ENCODE data around the gene XIRP1. TPM values are rescaled to one million over a fixed set of nuclear protein-coding genes. Genes with fewer than 3 reads are reported as not detected.

The XIRP1 gene
- total and polyA plus RNA-seq, 2 donors (not counting 1 experiment from before 2014, with no cell fraction given) = not detected

DNA sequence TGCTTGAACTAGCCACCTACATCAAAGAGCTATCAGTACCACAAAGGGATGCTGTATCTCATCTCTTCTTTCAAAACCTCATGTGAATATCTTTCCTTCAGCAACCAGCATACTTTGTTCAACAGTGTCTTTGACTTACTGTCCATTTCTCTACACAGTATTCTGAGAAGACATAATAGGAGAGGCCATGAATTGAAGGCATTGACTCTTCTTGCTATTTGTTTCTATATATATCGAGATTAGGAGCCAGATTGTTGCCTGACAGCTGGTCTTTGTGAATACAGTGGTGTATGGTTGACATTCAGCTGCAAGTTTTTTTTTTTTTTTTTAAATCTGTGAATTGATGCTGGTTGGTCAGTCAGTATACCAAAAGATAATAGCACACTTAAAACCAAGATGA is 26.9 kb downstream of the XIRP1 start:
- no peak for DNase-seq
- Histone ChIP-seq H3K4me3 (ENCODE audit: control extremely low read depth in 1 of 5, extremely low read depth in 1 of 5, insufficient read depth in 1 of 5, low read depth in 2 of 5, low read length in 4 of 5) (no peak overlapping the region), H4K20me1 (ENCODE audit: control insufficient read depth, insufficient read depth, low read length, poor library complexity, severe bottlenecking) (no peaks in the 10 kb centered on the region), H3K4me2 (replicated peaks; ENCODE audit: low read depth, low read length, poor library complexity, severe bottlenecking) (no peak overlapping the region), H3K4me1 (ENCODE audit: control insufficient read depth in 2 of 2, insufficient read depth in 2 of 2, low read length in 2 of 2) (no peaks in the 10 kb centered on the region), H3K27ac (ENCODE audit: low read length in 2 of 2) (no peak overlapping the region), H3K9me3 (ENCODE audit: control extremely low read depth in 1 of 3, control insufficient read depth in 2 of 3, insufficient read depth in 1 of 3, low read length in 2 of 3) (peaks cover 0 to 3% (median 0%) of the 10 kb centered on the region in 3 donors), H3K36me3 (replicated peaks in 1 of 2; ENCODE audit: control extremely low read depth in 1 of 2, control insufficient read depth in 1 of 2, extremely low read depth in 1 of 2, insufficient read depth in 2 of 2, low read length in 1 of 2) (no peaks in the 10 kb centered on the region), H3K79me2 (ENCODE audit: control insufficient read depth, insufficient read depth, low read length) (no peaks in the 10 kb centered on the region), H3K27me3 (replicated peaks in 1 of 4; ENCODE audit: control extremely low read depth in 1 of 4, control insufficient read depth in 3 of 4, insufficient read depth in 4 of 4, low read length in 3 of 4) (no peaks in the 10 kb centered on the region), H3K9ac (ENCODE audit: low read length) (no peak overlapping the region), H2AFZ (ENCODE audit: insufficient read depth, low read depth, low read length, poor library complexity, severe bottlenecking) (no peak overlapping the region)
- no peak for TF ChIP-seq EZH2 (IDR thresholded peaks at IDR 0.05; ENCODE audit: borderline replicate concordance, insufficient read depth, low read depth, low read length, poor library complexity, severe bottlenecking)
- TF ChIP-seq, protein P1, sequence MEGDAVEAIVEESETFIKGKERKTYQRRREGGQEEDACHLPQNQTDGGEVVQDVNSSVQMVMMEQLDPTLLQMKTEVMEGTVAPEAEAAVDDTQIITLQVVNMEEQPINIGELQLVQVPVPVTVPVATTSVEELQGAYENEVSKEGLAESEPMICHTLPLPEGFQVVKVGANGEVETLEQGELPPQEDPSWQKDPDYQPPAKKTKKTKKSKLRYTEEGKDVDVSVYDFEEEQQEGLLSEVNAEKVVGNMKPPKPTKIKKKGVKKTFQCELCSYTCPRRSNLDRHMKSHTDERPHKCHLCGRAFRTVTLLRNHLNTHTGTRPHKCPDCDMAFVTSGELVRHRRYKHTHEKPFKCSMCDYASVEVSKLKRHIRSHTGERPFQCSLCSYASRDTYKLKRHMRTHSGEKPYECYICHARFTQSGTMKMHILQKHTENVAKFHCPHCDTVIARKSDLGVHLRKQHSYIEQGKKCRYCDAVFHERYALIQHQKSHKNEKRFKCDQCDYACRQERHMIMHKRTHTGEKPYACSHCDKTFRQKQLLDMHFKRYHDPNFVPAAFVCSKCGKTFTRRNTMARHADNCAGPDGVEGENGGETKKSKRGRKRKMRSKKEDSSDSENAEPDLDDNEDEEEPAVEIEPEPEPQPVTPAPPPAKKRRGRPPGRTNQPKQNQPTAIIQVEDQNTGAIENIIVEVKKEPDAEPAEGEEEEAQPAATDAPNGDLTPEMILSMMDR (IDR thresholded peaks at IDR 0.05) = no peak
- no peak for ATAC-seq (ENCODE audit: low read depth)
- Mint-ChIP-seq H3K9me3 (ENCODE audit: insufficient read depth) (no peaks in the 10 kb centered on the region), H3K4me3 (no peak overlapping the region), H3K27ac (no peak overlapping the region), H3K4me1 (no peaks in the 10 kb centered on the region), H3K27me3 (no peaks in the 10 kb centered on the region)
- intact Hi-C loops (cut with micrococcal nuclease) = loop anchor here (5.0 kb wide), 1 partner anchor 63 kb away; no protein-coding TSS in a partner anchor
- WGBS (ENCODE audit: insufficient coverage) = no CpG with 5 or more reads among the region's 1 CpG
- POLR2A ChIA-PET = no interaction called here
- CTCF ChIA-PET = interaction anchor here (0.8 to 4.9 kb wide), 3 partner anchors 11 to 67 kb away, joined by 3 to 12 read pairs (median 3); no protein-coding TSS in a partner anchor

DNA sequence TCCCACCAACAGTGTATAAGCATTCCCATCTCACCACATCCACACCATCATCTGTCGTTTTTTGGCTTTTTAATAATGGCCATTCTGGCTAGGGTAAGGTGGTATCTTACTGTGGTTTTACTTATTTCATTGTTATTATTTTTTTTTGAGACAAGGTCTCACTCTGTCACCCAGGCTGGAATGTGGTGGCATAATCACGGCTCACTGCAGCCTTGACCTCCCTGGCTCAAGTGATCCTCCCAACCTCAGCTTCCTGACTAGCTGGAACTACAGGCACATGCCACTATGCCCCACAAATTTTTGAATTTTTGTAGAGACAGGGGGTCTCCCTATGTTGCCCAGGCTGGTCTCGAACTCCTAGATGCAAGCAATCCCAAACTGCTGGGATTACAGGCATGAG is 28.0 kb downstream of the XIRP1 start:
- no peaks in the 10 kb centered on the region for H3K79me2 ChIP-seq (ENCODE audit: control insufficient read depth, insufficient read depth, low read length)
- H3K27ac ChIP-seq (ENCODE audit: low read length in 2 of 2) = no peak overlapping the region
- H3K9ac ChIP-seq (ENCODE audit: low read length) = no peak overlapping the region
- no peak overlapping the region for H3K4me2 ChIP-seq (replicated peaks; ENCODE audit: low read depth, low read length, poor library complexity, severe bottlenecking)
- no peaks in the 10 kb centered on the region for H3K27me3 ChIP-seq (replicated peaks in 1 of 4; ENCODE audit: control extremely low read depth in 1 of 4, control insufficient read depth in 3 of 4, insufficient read depth in 4 of 4, low read length in 3 of 4)
- H2AFZ ChIP-seq (ENCODE audit: insufficient read depth, low read depth, low read length, poor library complexity, severe bottlenecking) = no peak overlapping the region
- H3K36me3 ChIP-seq (replicated peaks in 1 of 2; ENCODE audit: control extremely low read depth in 1 of 2, control insufficient read depth in 1 of 2, extremely low read depth in 1 of 2, insufficient read depth in 2 of 2, low read length in 1 of 2) = no peaks in the 10 kb centered on the region
- Mint-ChIP-seq H3K4me1 (no peaks in the 10 kb centered on the region), H3K27ac (no peak overlapping the region), H3K27me3 (no peaks in the 10 kb centered on the region), H3K4me3 (no peak overlapping the region), H3K9me3 (ENCODE audit: insufficient read depth) (no peaks in the 10 kb centered on the region)
- no peaks in the 10 kb centered on the region for H3K4me1 ChIP-seq (ENCODE audit: control insufficient read depth in 2 of 2, insufficient read depth in 2 of 2, low read length in 2 of 2)
- TF ChIP-seq, protein P1 (IDR thresholded peaks at IDR 0.05) = no peak
- TF ChIP-seq EZH2 (IDR thresholded peaks at IDR 0.05; ENCODE audit: borderline replicate concordance, insufficient read depth, low read depth, low read length, poor library complexity, severe bottlenecking) = no peak
- intact Hi-C loops (cut with micrococcal nuclease) = no loop called here
- ChIA-PET POLR2A (no interaction called here), CTCF (interaction anchor here (1.7 to 4.9 kb wide), 2 partner anchors 25 to 124 kb away, joined by 4 to 12 read pairs; no protein-coding TSS in a partner anchor)
- no peaks in the 10 kb centered on the region for H4K20me1 ChIP-seq (ENCODE audit: control insufficient read depth, insufficient read depth, low read length, poor library complexity, severe bottlenecking)
- H3K9me3 ChIP-seq (ENCODE audit: control extremely low read depth in 1 of 3, control insufficient read depth in 2 of 3, insufficient read depth in 1 of 3, low read length in 2 of 3) = peaks cover 0 to 3% (median 0%) of the 10 kb centered on the region in 3 donors
- no peak overlapping the region for H3K4me3 ChIP-seq (ENCODE audit: control extremely low read depth in 1 of 5, extremely low read depth in 1 of 5, insufficient read depth in 1 of 5, low read depth in 2 of 5, low read length in 4 of 5)
- no peak for ATAC-seq (ENCODE audit: low read depth)
- WGBS (ENCODE audit: insufficient coverage) = 90% methylated on average over 2 of the region's 3 CpGs
- no peak for DNase-seq
